Fibroblast of mammary gland (primary cell): Measurements from ENCODE around the gene HELT.
"Not testable (repeated sequence)": the region's sequence is repeated elsewhere in the genome, so short reads cannot be mapped to it uniquely, and the experiment has no call there.

Experiments used
- DNase-seq: peaks from one replicate; pipeline ENCODE4 v3.0.0-alpha.2; 2010; ENCODE audit warnings: low read depth
- H3K4me3 ChIP-seq: 2 replicates; pipeline ENCODE4 v1.5.1; 2011; ENCODE audit warnings: low read depth, mild to moderate bottlenecking, low read length, moderate library complexity; ENCODE audit not compliant: control insufficient read depth
- CTCF ChIP-seq: conservative IDR thresholded peaks from 2 replicates; pipeline ENCODE4 v1.5.1; 2011; ENCODE audit warnings: low read depth, low read length, inconsistent platforms; ENCODE audit not compliant: control insufficient read depth, insufficient read depth

The HELT gene

DNA sequence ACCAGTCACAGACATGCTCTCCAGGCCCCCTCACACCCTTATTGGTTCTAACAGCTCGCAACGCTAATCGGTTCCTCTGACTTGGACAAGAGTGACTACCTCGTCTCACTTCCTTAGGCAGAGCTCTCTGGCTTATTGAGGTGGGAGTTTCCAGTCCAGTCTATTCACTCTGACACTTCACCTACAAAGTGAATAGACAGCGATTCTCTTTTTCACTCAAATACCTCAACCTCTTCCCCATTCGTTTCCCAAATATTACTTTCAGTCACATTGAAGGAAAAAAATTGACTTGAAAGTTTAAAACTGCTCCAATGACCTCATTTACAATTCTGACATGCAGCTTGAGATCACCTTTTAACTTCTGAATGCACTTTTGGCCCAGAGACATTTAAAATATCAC is 17.7 kb downstream of the HELT start:
- DNase-seq = no peak
- no peak overlapping the region for H3K4me3 ChIP-seq
- no peak for TF ChIP-seq CTCF

GRCh38 chr4:185036842-185037241 is 18.6 kb downstream of the HELT start:
- no peak for TF ChIP-seq CTCF
- no peak for DNase-seq
- H3K4me3 ChIP-seq = no peak overlapping the region

GRCh38 chr4:185039508-185040273 is 21.4 kb downstream of the HELT start:
- no peak overlapping the region for H3K4me3 ChIP-seq
- DNase-seq = peak; percentile 66

GRCh38 chr4:185040523-185040922 is 22.2 kb downstream of the HELT start:
- DNase-seq = no peak
- no peak for TF ChIP-seq CTCF
- no peak overlapping the region for H3K4me3 ChIP-seq

More at GRCh38 chr4:185039508-185040273, 21.4 kb downstream of the HELT start:
- TF ChIP-seq CTCF = peak; percentile 79

DNA sequence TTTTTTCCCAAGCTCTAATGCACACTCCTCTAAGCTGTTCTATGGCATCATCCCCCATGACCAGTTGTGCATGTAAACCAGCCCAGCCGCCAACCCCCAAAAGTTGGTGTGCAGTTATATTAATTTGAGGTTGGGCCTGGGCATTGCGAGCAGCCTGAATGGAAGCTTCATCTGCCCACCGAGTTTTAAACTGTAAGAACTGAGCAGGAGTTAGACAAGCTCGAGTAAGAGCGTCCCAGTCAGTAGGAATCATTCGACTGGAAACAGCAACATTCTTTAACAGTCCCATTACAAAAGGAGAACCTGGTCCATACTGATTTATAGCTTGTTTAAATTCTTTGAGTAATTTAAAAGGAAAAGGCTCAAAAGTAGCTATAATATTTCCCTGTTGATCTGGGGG is 32.0 kb downstream of the HELT start:
- H3K4me3 ChIP-seq, DNase-seq: not testable (repeated sequence)

DNA sequence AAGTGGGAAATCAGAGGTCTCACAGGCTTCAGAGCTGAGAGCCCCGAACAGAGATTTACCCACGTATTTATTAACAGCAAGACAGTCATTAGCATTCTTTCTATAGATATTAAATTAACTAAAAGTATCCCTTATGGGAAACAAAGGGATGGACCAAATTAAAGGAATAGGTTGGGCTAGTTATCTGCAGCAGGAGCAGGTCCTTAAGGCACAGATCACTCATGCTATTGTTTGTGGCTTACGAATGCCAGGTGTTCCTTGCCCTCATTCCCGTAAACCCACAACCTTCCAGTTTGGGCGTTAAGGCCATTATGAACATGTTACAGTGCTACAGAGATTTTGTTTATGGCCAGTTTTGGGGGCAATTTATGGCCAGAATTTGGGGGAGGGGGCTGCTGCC is 33.0 kb downstream of the HELT start:
- H3K4me3 ChIP-seq, DNase-seq: not testable (repeated sequence)

DNA sequence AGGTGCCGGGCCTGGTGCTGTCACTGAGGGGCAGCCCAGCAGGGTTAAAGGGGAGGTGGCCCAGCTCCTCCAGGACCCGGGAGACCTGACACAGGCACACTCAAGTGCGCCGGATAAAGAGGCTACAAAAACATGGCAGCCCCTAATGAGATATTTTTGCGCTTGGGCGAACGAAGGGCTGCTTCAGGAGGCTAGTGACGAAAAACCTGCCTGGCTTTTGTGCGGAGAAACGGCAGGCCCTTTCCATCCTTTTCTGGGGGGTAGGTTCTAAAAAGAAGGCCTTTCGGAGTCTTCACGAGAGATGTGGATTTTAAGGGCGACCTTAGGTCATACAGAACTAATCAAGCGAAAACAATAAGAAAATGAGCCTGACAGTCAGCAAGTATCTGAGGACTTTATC is 35.5 kb downstream of the HELT start:
- DNase-seq = no peak
- TF ChIP-seq CTCF = no peak
- H3K4me3 ChIP-seq = no peak overlapping the region

GRCh38 chr4:185054272-185054671 is 36.0 kb downstream of the HELT start:
- TF ChIP-seq CTCF = no peak
- H3K4me3 ChIP-seq = no peak overlapping the region
- DNase-seq = no peak
